Activated CD4-positive, alpha-beta T cell treated with anti-CD3 and anti-CD28 coated beads, Interleukin-2, amount 10 ng/mL, durations not matched to agents 7 days and 5 days (primary cell): Measurements from ENCODE around the gene ZC3H12A. TPM values are rescaled to one million over a fixed set of nuclear protein-coding genes. Genes with fewer than 3 reads are reported as not detected.
A peak's percentile ranks its signal among the peaks of the same experiment; 100 is the strongest.

Experiments
- CTCF ChIA-PET: fragments of 350-600 bp; sonication (Branson Sonifier 250); formaldehyde crosslinking; loops from one replicate; lab custom pipeline; 2021; ENCODE audit warnings: antibody characterized with exemption; lab: Charles Lee
- POLR2A ChIA-PET: fragments of 350-600 bp; sonication (Branson Sonifier 250); formaldehyde crosslinking; loops from one replicate; lab custom pipeline; 2021; ENCODE audit warnings: antibody characterized with exemption; lab: Charles Lee
- DNase-seq: peaks from one replicate; pipeline ENCODE4 v3.0.0-alpha.2; 2020
- H3K27ac Mint-ChIP-seq: one replicate; pipeline ENCODE4 v1.8.0; 2021; ENCODE audit warnings: mild to moderate bottlenecking, moderate library complexity, mixed read lengths
- H3K27me3 Mint-ChIP-seq: one replicate; pipeline ENCODE4 v1.8.0; 2021; ENCODE audit warnings: mixed read lengths
- H3K36me3 Mint-ChIP-seq: one replicate; pipeline ENCODE4 v1.8.0; 2021; ENCODE audit warnings: low read depth, mixed read lengths
- H3K4me1 Mint-ChIP-seq: one replicate; pipeline ENCODE4 v1.8.0; 2021; ENCODE audit warnings: mixed read lengths
- H3K4me3 Mint-ChIP-seq: one replicate; pipeline ENCODE4 v1.8.0; 2021; ENCODE audit warnings: mild to moderate bottlenecking, moderate library complexity, mixed read lengths
- H3K9me3 Mint-ChIP-seq: one replicate; pipeline ENCODE4 v1.8.0; 2021; ENCODE audit warnings: mixed read lengths
- total RNA-seq, 2 experiments: library from RNA; stranded (reverse); gene quantifications; one replicate each; pipeline ENCODE4 v1.2.3, GENCODE V29; 2021

ZC3H12A gene
- total RNA-seq, 2 experiments from 2014 or later: 16.8 to 21.9 TPM

GRCh38 chr1:37464443-37464842 is 9.9 kb upstream of the ZC3H12A start:
- ChIA-PET POLR2A (no interaction called here), CTCF (interaction anchor here (1.9 to 2.7 kb wide), 2 partner anchors 8 to 23 kb away, joined by 6 to 20 read pairs; no protein-coding TSS in a partner anchor)
- no peaks in the 10 kb centered on the region for H3K27me3 Mint-ChIP-seq

GRCh38 chr1:37465593-37466517 is 8.5 kb upstream of the ZC3H12A start:
- Mint-ChIP-seq H3K4me3 (no peak overlapping the region), H3K27me3 (no peaks in the 10 kb centered on the region), H3K9me3 (no peaks in the 10 kb centered on the region), H3K4me1 (peaks cover 14% of the 10 kb centered on the region), H3K27ac (peak overlapping the region; percentile 19), H3K36me3 (no peaks in the 10 kb centered on the region)
- ChIA-PET CTCF (interaction anchor here (0.6 to 2.2 kb wide), 9 partner anchors 10 to 1266 kb away, joined by 3 to 7 read pairs (median 4); partner anchors contain the start of gene MEAF6), POLR2A (no interaction called here)
- DNase-seq: no peak

More at GRCh38 chr1:37464443-37464842, 9.9 kb upstream of the ZC3H12A start:
- peaks cover 4% of the 10 kb centered on the region for H3K4me1 Mint-ChIP-seq
- H3K27ac Mint-ChIP-seq: no peak overlapping the region
- DNase-seq: no peak
- H3K36me3 Mint-ChIP-seq: no peaks in the 10 kb centered on the region
- H3K4me3 Mint-ChIP-seq: no peak overlapping the region
- no peaks in the 10 kb centered on the region for H3K9me3 Mint-ChIP-seq

- H3K4me3 Mint-ChIP-seq: no peak overlapping the region
- peaks cover 2% of the 10 kb centered on the region for H3K36me3 Mint-ChIP-seq
- POLR2A ChIA-PET: no interaction called here
- no peaks in the 10 kb centered on the region for H3K27me3 Mint-ChIP-seq
- DNase-seq: no peak
- CTCF ChIA-PET: interaction anchor here (1.4 to 2.2 kb wide), 2 partner anchors 9 to 19 kb away, joined by 4 to 7 read pairs; no protein-coding TSS in a partner anchor
- H3K4me1 Mint-ChIP-seq: peaks cover 33% of the 10 kb centered on the region
- no peak overlapping the region for H3K27ac Mint-ChIP-seq
- no peaks in the 10 kb centered on the region for H3K9me3 Mint-ChIP-seq
Measured at GRCh38 chr1:37468037-37468436, 6.3 kb upstream of the ZC3H12A start.

GRCh38 chr1:37469386-37469785 is 5.0 kb upstream of the ZC3H12A start:
- peak overlapping the region; percentile 41 for H3K27ac Mint-ChIP-seq
- no peak for DNase-seq
- no peaks in the 10 kb centered on the region for H3K27me3 Mint-ChIP-seq
- peaks cover 41% of the 10 kb centered on the region for H3K4me1 Mint-ChIP-seq
- POLR2A ChIA-PET: no interaction called here
- no peaks in the 10 kb centered on the region for H3K9me3 Mint-ChIP-seq
- H3K4me3 Mint-ChIP-seq: no peak overlapping the region
- peaks cover 2% of the 10 kb centered on the region for H3K36me3 Mint-ChIP-seq
- CTCF ChIA-PET: interaction anchor here (1.5 to 1.7 kb wide), 2 partner anchors 18 to 45 kb away, joined by 6 to 7 read pairs; partner anchors contain the start of gene MEAF6

GRCh38 chr1:37471345-37472231 is 2.8 kb upstream of the ZC3H12A start:
- POLR2A ChIA-PET: no interaction called here
- Mint-ChIP-seq H3K4me1 (peaks cover 44% of the 10 kb centered on the region), H3K36me3 (peaks cover 19% of the 10 kb centered on the region), H3K27me3 (no peaks in the 10 kb centered on the region), H3K27ac (peak overlapping the region; percentile 83), H3K9me3 (no peaks in the 10 kb centered on the region), H3K4me3 (no peak overlapping the region)
- CTCF ChIA-PET: interaction anchor here (0.6 to 1.2 kb wide), 3 partner anchors 7 to 91 kb away, joined by 3 to 5 read pairs (median 3); no protein-coding TSS in a partner anchor
- DNase-seq: no peak

GRCh38 chr1:37472281-37472680 is 2.1 kb upstream of the ZC3H12A start:
- H3K36me3 Mint-ChIP-seq: peaks cover 26% of the 10 kb centered on the region
- peak overlapping the region; percentile 83 for H3K27ac Mint-ChIP-seq
- peaks cover 49% of the 10 kb centered on the region for H3K4me1 Mint-ChIP-seq
- DNase-seq: no peak
- ChIA-PET POLR2A (no interaction called here), CTCF (interaction anchor here (0.6 to 0.7 kb wide), 2 partner anchors 79 to 210 kb away, joined by 3 to 5 read pairs; no protein-coding TSS in a partner anchor)
- H3K4me3 Mint-ChIP-seq: peak overlapping the region; percentile 94
- H3K9me3 Mint-ChIP-seq: no peaks in the 10 kb centered on the region
- no peaks in the 10 kb centered on the region for H3K27me3 Mint-ChIP-seq

- POLR2A ChIA-PET: no interaction called here
- H3K27ac Mint-ChIP-seq: peak overlapping the region; percentile 83
- CTCF ChIA-PET: interaction anchor here (3.0 kb wide), 1 partner anchor 41 kb away, joined by 10 read pairs; the partner anchor contains the start of gene MEAF6
- H3K4me3 Mint-ChIP-seq: peak overlapping the region; percentile 94
- no peak for DNase-seq
- no peaks in the 10 kb centered on the region for H3K9me3 Mint-ChIP-seq
- no peaks in the 10 kb centered on the region for H3K27me3 Mint-ChIP-seq
- peaks cover 32% of the 10 kb centered on the region for H3K36me3 Mint-ChIP-seq
- peaks cover 55% of the 10 kb centered on the region for H3K4me1 Mint-ChIP-seq
Measured at GRCh38 chr1:37472994-37473393, 1.4 kb upstream of the ZC3H12A start.

GRCh38 chr1:37473431-37474045 is 842 bp upstream of the ZC3H12A start:
- Mint-ChIP-seq H3K27ac (peak overlapping the region; percentile 83), H3K9me3 (no peaks in the 10 kb centered on the region), H3K27me3 (no peaks in the 10 kb centered on the region), H3K4me1 (peaks cover 61% of the 10 kb centered on the region), H3K36me3 (peaks cover 38% of the 10 kb centered on the region), H3K4me3 (peak overlapping the region; percentile 94)
- POLR2A ChIA-PET: interaction anchor here (0.7 kb wide), 1 partner anchor 23 kb away, joined by 3 read pairs; no protein-coding TSS in a partner anchor
- DNase-seq: peak; percentile 60
- CTCF ChIA-PET: interaction anchor here (0.7 to 3.0 kb wide), 3 partner anchors 14 to 41 kb away, joined by 3 to 10 read pairs (median 8); partner anchors contain the start of gene MEAF6

GRCh38 chr1:37474697-37475379 is 458 bp downstream of the ZC3H12A start:
- POLR2A ChIA-PET: interaction anchor here (0.6 to 1.9 kb wide), 2 partner anchors 11 to 40 kb away, joined by 3 to 8 read pairs; partner anchors contain the start of gene MEAF6
- Mint-ChIP-seq H3K4me3 (peak overlapping the region; percentile 94), H3K36me3 (peaks cover 50% of the 10 kb centered on the region), H3K27ac (peak overlapping the region; percentile 98), H3K4me1 (peaks cover 63% of the 10 kb centered on the region), H3K9me3 (no peaks in the 10 kb centered on the region), H3K27me3 (no peaks in the 10 kb centered on the region)
- CTCF ChIA-PET: interaction anchor here (0.7 to 5.6 kb wide), 6 partner anchors 11 to 217 kb away, joined by 3 to 69 read pairs (median 6); partner anchors contain the start of gene MEAF6
- no peak for DNase-seq

- POLR2A ChIA-PET: interaction anchor here (0.6 to 1.9 kb wide), 2 partner anchors 10 to 39 kb away, joined by 3 to 8 read pairs; partner anchors contain the start of gene MEAF6
- CTCF ChIA-PET: interaction anchor here (0.9 to 5.6 kb wide), 6 partner anchors 11 to 216 kb away, joined by 3 to 69 read pairs (median 6); partner anchors contain the start of gene MEAF6
- Mint-ChIP-seq H3K36me3 (peaks cover 52% of the 10 kb centered on the region), H3K9me3 (no peaks in the 10 kb centered on the region), H3K4me3 (peak overlapping the region; percentile 94), H3K27ac (peak overlapping the region; percentile 98), H3K4me1 (peaks cover 64% of the 10 kb centered on the region), H3K27me3 (no peaks in the 10 kb centered on the region)
- no peak for DNase-seq
Measured at GRCh38 chr1:37475380-37476086, 1.2 kb downstream of the ZC3H12A start.
